PFSK-1 (cell line): Measurements from ENCODE around the gene CORO2B.

Experiments
- POLR2AphosphoS5 ChIP-seq: IDR thresholded peaks from 2 replicates; pipeline ENCODE4 v1.6.1; 2012; ENCODE audit warnings: low read depth, mild to moderate bottlenecking, control low read depth, low read length, moderate library complexity
- SIN3A ChIP-seq: IDR thresholded peaks from 2 replicates; pipeline ENCODE4 v1.6.1; 2012; ENCODE audit warnings: mild to moderate bottlenecking, low read length, moderate library complexity, borderline replicate concordance; ENCODE audit not compliant: insufficient read depth
- TAF1 ChIP-seq: IDR thresholded peaks from 2 replicates; pipeline ENCODE4 v1.6.1; 2012; ENCODE audit warnings: low read length, control low read depth, borderline replicate concordance; ENCODE audit not compliant: insufficient read depth

DNA sequence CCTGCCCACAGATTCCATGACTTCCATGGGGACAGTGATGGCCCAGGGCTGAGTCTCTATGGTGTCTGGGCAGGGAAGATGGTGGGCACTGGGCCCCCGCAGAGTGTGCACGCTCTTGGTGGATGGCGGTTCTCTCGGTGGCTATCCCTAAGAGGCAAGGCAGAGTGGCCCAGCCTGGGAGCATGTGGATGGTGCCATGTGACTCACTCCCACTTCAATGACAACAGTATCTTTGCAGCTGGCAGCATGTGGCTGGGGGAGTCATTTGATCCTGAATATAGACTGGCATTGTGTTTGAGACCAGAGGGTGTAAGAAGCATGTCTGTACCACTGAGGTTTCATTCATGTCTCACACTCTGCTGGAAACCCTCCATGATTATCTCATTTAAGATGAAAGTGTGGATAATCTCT, 101.2 kb downstream of the CORO2B start:
- no peak for TF ChIP-seq POLR2AphosphoS5
- no peak for TF ChIP-seq TAF1
- no peak for TF ChIP-seq SIN3A
